Activated T-cell treated with anti-CD3 and anti-CD28 coated beads for 24 hours (primary cell): ENCODE measurements around the gene OCSTAMP.

Experiments used
- DNase-seq: peaks from one replicate; pipeline ENCODE4 v3.0.0-alpha.2; 2020; ENCODE audit warnings: low read depth

Gene OCSTAMP

DNA sequence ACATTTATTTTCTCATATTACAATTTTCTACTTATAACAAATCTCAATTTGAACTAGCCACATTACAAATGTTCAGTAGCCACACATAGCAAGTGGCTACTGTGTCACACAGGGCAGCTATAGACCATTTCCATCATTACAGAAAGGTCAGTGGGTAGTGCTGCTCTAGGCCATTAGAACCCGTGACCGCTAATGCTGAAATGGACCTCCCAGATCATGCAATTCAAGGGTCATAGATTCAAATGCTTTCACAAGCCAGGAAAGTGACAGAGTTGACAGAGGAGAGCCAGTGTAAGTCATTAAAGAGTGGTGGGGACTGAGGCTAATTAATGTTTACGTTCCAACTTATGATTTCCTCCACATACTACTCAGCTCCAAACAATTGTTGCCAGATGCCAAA lies 3.5 kb upstream of the OCSTAMP start:
- no peak for DNase-seq

DNA sequence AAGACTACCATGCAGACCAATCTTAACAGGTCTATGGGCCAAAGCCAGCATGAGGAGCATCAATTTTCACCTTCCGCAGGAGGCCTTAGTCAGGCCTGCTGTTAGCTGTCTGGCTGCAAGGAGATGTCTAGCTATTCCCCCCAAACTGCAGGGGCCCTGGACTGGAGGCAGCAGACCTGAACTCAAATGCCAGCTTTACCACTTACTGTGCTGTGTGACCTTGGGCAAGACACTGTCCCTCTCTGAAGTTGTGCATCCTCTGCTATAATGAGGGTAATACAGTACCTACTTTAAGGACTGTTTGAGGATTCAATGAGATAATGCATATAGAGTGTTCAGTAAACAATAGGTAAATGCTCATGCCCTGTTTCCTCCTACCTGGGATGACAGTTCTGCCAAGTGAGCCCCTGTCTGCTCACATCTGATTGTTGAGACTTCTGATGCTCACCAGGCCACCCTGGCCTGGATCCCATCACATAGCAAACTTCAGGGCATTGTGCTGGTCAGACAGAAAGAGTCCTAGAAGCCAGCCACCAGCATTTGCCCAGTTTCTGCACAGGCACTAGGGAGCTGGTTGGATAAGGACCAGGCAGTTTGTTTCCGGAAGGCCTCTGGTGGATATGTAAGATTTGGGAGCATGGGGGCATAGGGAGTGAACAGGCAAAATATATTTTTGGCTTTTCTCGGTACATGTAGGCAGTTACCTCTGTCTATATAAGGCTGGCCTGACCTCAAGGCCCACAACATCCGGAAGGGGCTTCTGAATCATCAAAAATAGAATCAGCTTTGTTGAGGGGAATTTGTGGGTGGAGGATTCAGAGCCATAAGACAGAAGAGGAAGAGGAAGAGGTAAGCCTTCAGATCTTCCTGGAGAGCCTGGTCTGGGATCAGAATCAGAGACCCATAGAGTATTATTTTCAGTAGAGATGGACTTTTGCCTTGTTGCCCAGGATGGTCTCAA lies 2.3 kb upstream of the OCSTAMP start:
- DNase-seq, result peak; percentile 35

DNA sequence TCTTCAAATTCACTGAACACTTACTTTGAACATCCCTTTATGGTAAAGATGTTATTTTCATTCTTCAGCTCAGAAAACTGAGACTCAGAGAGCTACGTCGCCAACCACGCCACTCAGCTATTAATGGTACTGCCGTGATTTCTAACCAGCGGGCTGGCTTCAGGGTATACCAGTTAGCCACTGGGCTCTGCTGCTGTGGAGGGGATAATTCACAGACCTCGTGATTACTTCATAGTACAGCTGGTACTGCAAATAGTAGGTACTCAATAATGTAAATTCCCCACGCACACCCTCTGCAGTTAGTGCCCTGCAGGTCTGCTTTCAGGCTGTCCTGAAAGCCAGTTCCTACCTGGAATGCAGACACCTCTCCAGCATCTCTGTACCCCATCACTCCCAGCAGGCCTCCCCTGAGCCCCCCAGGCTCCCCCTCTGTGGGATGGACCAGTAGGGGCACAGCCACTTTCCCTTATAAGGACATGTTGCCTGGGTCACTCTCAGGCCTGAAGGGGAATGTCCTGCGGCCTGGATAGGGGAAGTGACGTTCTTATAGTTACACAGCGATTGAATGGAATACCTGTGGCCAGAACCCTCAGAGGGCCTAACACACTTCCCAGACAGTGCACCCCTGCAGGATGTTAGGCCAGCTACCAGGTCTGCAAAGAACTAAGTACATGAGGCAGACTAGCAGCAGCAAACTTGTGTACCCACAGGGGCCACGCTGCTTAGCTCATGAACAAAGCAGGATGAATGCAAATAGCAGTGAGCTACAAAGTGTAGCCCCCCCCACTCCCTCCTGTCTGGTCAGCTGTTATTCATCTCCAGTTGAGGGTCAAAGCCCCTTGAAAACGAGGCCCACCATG lies 1.3 kb upstream of the OCSTAMP start:
- DNase-seq, result no peak

DNA sequence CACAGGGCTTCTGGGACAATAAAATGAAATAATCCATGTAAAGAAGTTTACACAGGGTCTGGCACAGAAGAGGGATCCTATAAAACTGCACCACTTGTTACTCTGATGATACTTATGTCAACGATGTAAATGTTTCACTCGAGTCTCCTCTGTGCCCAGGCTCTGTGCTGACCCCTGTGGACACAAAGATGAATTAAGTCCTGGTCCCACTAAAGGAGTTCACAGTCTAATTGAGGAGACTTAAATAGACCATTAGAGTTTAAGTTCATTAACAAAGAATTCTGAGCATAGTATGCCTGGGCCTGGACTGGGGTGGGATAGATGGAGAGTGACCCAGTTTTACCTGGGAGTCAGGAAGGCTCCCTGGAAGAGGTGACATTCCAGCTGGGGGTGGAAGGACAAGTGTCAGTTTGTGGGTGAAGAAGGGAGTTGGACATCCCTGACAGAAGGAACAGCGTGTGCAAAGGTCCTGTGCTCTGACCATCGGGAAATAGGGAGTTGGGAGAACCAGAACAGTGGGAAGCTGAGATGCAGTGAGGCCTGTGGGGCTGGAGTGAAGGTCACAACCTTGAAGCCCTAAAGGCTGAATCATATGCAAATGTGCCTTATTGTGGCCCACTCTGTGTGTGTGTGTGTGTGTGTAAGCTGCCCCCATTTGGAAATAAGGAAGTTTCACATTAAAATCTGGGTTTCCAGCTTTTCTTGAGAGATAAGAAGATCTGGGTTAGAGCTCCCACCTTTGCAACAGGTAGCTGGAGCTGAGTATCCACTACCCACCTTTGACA lies 1.1 kb downstream of the OCSTAMP start:
- no peak for DNase-seq

DNA sequence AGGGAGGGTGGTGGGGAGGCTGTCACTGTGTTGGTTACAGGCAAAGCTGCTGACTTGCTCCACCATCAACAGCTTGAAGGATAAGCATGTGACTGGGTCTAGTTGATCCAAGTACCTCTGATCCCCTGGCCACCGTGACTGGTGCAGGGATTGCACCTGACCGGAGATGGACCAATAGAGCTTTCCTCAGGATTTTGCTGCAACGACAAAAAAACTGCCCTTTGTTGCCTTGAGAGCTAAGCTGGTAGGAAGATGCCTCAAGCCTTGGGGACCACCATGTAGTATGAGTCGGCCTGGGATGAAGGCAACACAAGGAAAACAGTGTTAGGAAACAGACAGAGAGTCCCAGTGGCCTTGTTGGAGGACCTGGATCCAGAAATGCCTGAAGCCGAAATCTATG lies 1.8 kb downstream of the OCSTAMP start:
- DNase-seq, result no peak

DNA sequence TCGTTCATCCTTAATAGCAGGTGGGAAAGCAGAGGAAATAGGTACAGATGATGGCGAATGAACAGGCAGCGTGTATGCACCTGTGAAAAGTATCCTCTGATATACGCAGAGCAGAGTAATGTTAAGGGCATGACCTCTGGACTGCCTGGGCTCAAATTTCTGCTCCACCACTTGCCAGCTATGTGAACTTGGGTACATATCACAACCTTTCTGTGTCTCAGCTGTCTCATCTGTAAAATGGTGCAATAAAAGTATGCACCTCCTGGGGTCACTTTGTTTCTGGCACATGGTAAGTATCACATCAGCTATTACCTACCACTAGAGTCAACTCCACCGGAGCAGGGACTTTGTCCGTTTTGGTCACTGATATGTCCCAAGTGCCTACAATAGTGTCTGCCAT lies 2.5 kb downstream of the OCSTAMP start:
- no peak for DNase-seq

DNA sequence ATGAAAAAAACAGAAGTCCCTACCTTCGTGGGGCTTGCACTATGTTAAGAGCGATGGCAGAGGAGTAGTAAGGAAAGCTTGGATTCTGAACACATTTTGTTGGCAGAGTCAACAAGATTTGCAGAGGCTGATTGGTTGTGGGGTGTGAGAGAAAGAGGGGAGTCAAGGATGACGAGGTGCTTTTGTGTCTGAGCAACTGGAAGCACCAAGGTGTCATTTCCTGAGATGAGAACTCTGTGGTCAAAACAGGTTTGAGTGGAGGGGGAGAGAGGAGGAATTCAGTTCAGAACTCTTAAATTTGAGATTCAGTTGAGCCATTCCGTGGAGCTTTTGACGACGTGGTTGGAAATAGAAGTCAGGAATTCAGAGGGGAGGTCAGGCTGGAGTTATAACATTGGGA lies 3.5 kb downstream of the OCSTAMP start:
- DNase-seq, result no peak

DNA sequence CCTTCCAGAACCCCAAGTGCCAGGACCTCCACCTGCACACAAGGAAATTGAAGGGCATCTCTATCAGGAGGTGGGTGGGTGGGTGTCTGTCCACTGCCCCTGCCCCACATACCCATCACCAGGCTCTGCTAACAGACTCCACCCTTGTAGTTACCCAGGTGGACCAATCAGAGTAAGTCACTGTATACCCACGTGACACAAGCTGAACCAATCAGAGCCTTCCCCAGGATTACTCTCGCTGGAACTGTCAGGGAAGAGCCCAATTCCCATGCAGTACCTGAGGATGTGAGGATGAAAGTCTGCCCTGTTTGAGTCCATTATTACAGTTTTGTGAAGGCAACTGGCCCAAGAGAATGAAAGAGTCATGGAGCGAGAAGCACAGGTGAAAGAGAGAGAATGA lies 4.2 kb downstream of the OCSTAMP start:
- no peak for DNase-seq

DNA sequence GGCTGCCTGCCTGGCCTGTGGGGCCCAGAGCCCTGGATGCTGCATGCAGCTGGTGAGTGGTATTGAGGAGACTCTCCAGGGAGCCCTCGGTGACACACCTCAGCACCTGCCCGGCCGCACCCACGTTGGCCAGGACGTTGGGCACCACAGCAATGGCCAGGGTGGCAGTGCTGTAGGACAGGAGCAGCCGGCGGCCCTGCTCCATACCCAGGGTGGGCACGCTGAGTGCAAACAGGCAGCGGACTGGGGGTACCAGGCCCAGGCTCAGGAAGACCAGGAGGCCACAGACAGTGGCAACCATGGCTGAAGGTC lies 4.7 kb downstream of the OCSTAMP start:
- no peak for DNase-seq

DNA sequence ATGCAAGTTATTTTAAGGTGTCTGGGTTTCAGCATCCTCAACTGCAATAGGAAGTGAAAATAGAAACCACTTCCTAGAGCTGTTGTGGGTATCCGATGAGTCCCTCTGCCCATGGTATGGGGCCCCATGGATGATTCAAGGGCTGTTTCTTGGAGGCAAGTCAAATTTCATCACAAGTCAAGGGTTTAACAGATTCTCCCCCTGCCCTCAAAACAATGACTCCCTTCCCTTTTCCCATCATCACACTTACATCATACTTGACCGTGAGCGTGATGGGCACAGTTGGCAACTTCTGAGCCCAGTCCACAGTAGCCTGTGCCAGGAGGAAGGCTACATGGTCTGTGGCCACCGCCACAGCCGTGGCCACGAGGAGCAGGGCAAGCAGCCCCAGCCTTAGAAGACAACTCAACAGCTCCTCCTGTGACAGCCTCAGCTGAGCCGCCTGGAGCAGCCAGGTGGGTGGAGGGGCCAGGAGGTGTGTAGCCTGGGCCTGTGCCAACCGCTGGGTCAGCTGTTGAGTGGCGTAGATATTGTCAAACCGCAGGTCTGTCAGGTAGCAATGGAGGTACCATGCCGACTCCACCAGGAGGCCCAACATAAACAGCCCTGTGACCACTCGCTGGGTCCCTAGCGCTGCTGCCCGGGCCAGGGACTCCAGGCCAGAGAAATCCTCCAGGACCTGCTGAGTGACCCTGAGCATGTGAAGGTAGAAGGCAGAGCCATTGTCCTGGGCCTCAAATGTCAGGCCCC lies 5.2 kb downstream of the OCSTAMP start:
- no peak for DNase-seq

DNA sequence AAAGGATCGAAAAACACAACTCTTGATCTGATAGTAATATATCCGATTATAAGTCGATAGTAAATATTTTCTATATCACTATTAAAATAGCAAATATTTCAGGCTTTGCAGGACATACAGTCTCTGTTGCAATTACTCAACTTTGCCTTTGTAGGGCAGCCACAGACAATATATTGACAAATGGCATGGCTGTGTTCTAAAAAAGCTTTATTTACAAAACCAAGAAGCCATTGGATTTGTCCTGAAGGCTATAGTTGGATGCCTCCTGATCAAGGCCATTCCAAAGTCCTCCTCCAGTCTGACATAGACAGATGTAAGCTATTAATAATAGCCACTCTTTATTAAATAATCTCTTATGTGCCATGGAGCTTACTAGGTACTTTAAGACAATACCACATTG lies 5.9 kb downstream of the OCSTAMP start:
- no peak for DNase-seq

DNA sequence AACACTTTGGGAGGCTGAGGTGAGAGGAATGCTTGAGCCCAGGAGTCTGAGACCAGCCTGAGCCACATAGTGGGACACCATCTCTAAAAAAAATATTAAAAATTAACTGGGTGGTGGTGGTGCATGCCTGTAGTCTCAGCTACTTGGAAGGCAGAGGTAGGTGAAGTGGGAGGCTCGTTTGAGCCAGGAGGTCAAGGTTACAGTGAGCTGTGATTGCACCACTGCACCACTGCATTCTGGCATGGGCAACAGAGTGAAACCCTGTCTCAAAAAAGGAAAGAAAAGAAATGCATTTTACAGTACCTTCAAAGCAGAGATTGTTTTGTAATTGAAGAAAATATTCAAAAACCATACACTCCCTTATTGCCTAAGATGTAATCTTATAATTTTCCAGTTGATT lies 6.5 kb downstream of the OCSTAMP start:
- DNase-seq, result no peak

DNA sequence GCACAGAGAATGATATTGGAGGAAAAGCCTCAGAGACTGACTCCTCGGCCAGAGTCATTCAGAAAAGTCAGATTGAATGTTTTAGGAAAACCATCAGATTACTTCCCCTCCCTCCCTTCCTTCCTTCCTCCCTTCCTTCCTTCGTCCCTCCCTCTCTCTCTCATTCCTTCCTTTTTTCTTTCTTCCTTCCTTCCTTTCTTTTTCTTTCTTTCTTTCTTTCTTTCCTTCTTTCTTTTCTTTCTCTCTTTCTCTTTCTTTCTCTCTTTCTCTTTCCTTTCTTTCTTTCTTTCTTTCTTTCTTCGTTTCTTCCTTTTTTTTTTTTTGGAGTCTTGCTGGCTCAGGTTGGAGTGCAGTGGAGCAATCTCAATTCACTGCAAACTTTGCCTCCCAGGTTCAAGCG lies 7.4 kb downstream of the OCSTAMP start:
- no peak for DNase-seq

DNA sequence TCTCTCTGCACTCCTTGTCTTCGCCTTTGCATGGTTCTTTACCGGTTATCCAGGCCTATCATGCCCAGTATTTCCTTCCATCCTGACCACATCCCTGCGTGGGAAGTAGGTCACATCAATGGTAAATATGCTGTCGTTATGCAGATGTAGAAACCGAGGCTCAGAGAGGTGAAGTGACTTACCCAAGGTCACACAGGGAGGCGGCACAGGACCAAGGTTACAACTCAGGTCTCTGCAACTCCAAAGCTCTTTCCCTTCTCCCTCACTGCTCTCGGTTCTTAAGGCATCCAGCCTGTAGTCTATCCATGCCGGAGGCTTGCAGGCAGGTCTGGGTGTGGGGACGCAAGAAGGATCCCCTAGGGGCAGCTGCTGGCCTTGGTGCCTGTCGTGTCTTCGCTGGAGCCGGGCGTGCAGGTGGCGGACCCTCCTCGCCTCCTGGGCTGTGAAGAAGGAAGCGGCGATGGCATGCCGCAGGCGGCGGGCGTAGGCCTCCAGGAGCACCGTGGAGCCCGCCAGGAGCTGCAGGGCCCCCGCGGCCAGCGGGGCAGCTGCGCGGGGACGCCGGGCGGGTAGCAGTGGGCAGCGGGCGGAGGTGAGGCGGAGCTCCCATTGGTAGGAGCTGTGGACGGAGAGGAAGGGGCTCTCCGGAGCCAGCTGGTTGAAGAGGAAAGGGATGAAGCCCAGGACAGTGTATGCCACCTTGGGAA lies 9.1 kb downstream of the OCSTAMP start:
- no peak for DNase-seq

DNA sequence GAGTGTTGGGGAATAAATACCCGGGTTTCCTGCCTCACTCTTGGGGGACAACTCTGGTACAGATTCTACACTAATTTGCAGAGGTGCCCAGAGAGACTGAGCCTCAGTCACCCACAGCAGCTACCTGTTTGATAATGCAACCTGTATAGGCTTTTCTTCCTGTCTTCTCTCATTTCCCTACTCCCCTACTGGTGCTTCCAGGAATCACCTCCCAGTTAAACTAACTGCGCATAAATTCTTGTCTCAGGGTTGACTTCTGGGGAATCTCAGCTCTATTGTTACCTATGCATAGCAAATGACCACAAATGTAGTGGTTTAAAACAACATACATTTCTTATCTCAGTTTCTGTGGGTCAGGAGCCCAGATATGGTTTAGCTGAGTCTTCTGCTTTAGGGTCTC lies 11.3 kb downstream of the OCSTAMP start:
- DNase-seq, result no peak

DNA sequence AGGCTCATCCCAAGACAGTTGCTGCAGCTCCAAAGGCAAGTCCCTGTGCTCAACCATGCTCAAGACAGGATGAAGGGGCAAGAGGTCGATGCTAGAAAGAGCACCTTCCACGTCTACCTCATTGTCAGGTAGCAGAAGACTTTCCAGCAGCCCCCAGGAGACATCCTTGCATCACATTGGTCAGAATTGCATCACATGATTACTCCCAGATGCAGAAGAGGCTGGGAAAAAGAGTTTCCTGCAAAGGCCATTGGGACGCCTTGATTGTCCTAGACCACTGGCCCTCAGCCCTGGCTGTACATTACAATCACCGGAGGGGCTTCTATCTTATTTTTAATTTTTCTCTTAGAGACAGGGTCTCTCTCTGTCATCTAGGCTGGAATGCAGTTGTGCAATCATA lies 19.8 kb downstream of the OCSTAMP start:
- DNase-seq, result no peak

DNA sequence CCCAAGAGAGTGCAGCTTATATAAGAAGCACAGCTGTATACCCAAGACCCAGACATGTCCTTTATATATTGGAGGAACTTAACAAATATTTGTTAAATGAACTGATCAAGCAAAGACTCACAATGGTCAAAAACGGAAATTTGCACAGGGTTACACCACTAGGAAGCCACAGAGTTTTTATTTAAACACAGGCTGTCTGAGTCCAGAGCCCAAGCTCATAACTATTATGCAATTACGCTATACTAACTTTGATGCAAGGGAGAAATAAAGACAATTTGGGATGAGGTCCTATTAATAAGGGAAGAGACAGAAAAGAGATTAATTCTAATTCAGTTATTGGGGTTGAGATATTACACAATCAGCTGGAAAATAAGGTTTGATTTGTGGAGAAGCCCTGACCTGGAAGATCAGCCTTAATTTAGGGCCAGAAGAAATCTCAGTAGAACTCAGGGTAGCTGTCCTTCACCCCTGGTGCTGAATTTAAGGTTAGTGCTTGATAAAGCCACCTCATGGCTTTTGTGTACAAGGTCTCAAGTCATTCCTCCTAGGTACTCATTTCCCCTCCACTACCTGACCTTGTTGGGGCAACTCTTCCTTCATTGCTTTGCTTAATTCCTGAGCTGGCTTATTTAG lies 26.6 kb downstream of the OCSTAMP start:
- no peak for DNase-seq

DNA sequence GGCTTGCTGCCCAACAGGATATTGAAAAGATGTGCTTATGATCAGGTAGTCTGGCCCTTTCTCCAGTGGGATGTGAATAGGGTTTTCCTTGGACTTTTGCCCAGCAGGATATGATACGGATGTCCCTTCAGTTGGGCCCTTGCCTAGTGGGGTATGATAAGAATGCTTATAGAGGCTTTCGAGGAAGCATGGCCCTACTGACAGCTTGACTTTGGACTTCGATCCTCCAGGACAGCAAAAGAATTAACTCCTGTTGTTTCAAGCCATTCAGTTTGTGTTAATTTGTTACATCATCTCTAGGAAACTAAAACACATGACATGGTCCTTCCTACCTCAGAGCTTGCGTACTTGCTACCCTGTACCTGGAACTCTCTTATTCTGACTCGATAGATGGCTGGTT lies 27.3 kb downstream of the OCSTAMP start:
- no peak for DNase-seq

DNA sequence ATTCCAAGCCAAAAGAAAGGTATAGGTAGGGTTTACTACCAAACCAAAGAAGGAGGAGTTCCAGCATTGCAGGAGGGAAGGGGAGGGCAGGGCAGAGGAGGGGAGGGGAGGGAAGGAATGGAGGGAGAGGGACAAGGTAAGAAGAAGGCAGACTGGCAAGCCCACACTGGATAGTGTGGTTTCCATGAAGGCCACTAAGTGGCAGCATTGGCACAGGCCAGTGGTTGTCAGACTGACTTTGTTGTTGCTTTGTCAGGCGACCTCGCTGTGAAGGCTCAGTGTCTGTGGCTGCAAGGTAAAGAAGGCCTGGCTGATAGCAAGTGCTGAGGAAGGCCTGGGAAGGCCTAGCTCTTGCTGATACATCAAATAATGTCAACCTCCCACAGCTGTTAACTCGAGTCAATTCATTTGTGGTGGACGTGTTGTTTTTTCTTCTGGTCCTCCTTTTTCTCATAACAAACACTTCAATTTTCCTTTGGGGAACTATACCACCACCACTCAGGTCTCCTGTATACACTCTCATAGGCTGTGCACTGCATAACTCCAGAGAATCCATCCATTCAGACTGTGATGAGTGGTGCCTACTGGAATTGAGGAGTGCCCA lies 29.4 kb downstream of the OCSTAMP start:
- DNase-seq, result peak; percentile 41

DNA sequence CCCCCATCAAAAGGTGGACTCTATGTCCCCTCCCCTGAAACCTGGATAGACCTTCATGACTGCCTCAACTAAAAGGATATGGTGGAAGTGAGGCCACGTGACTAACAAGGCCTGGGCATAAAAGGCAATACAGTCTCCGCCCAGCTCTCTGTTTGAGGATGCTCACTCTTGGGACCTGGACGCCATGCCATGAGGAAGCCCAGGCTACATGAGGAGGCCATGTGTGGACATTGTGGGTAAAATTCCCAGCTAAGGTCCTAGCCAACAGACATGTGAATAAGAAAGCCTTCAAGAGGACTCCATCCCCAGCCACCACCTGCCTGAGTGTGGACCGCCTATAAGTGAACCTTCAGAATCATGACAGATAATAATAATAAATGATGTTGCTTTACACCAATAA lies 29.9 kb downstream of the OCSTAMP start:
- no peak for DNase-seq
